Stimulated activated CD8-positive, alpha-beta memory T cell treated with anti-CD3 and anti-CD28 coated beads, Interleukin-7, amount 100 ng/mL, for 1 hour (primary cell): ENCODE measurements around the gene MYH2.

Experiments used
- DNase-seq, 2 donors: peaks; one replicate each; pipeline ENCODE4 v3.0.0-alpha.2; 2020; ENCODE audit warnings: low read depth in 2 of 2

MYH2 gene

GRCh38 chr17:10516065-10516464, 33.4 kb downstream of the MYH2 start:
- no peak for DNase-seq

- no peak for DNase-seq
Measured at GRCh38 chr17:10513299-10514067, 36.0 kb downstream of the MYH2 start.

GRCh38 chr17:10512856-10513255, 36.6 kb downstream of the MYH2 start:
- no peak for DNase-seq

GRCh38 chr17:10499950-10500349, 49.5 kb downstream of the MYH2 start:
- no peak for DNase-seq

- DNase-seq: no peak
Measured at GRCh38 chr17:10492004-10492403, 57.5 kb downstream of the MYH2 start.

GRCh38 chr17:10482252-10482651, 67.2 kb downstream of the MYH2 start:
- DNase-seq: no peak

- DNase-seq: no peak
Measured at GRCh38 chr17:10477701-10478100, 71.8 kb downstream of the MYH2 start.

GRCh38 chr17:10474536-10474935, 74.9 kb downstream of the MYH2 start:
- no peak for DNase-seq

GRCh38 chr17:10471858-10472257, 77.6 kb downstream of the MYH2 start:
- no peak for DNase-seq
